HepG2 (cell line): ENCODE results near the gene ARHGAP25. TPM values are rescaled to one million over a fixed set of nuclear protein-coding genes. Genes with fewer than 3 reads are reported as not detected.

Experiments used
- ATAC-seq: fragments of 200-7000 bp; cut with Tn5 transposase; 3 replicates; pipeline ENCODE4 v1.9.1; 2020; ENCODE audit warnings: mild to moderate bottlenecking, moderate library complexity
- BruUV-seq: library from RNA; stranded (reverse); fragments of 400-500 nt; replicated peaks from 2 replicates; lab custom pipeline; 2021; lab: Mats Ljungman, UMichigan
- CTCF ChIA-PET: fragments of 300-600 bp; formaldehyde crosslinking; extraction: SDS; loops from one replicate; lab custom pipeline; 2021; ENCODE audit warnings: low total read pairs, inconsistent platforms, low intra/inter-chr PET ratio; lab: Yijun Ruan, JAX
- POLR2A ChIA-PET: fragments of 350-600 bp; sonication (Branson Sonifier 250); formaldehyde crosslinking; loops from one replicate; lab custom pipeline; 2020; ENCODE audit warnings: antibody characterized with exemption, inconsistent platforms; lab: Yijun Ruan, JAX
- DNase-seq: peaks from one replicate; pipeline ENCODE4 v3.0.0-alpha.2; 2015; ENCODE audit warnings: low spot score
- FAIRE-seq: peaks from 3 replicates; lab custom pipeline; 2011; peaks lifted over from hg19 to GRCh38; lab: Jason Lieb, UNC
- H2AFZ ChIP-seq: one replicate; pipeline ENCODE4 v1.6.1; 2011; ENCODE audit warnings: low read length, inconsistent platforms
- H3K27ac ChIP-seq: fragments of 300-600 bp; 3 replicates; pipeline ENCODE4 v1.8.0; 2011; ENCODE audit warnings: mixed run types, mild to moderate bottlenecking, mixed read lengths, low read length, inconsistent platforms; ENCODE audit not compliant: insufficient read depth; ENCODE audit errors: extremely low read length
- H3K27me3 ChIP-seq, 2 experiments: fragments of 200-600 bp in 1 of 2; 2 replicates in 1 of 2; 3 replicates in 1 of 2; pipeline versions ENCODE4 v1.6.0 to v1.8.0; 2011; ENCODE audit warnings: low read length in 2 of 2, mild to moderate bottlenecking in 2 of 2, moderate library complexity in 2 of 2, inconsistent platforms in 1 of 2; ENCODE audit not compliant: insufficient read depth in 2 of 2, control insufficient read depth in 1 of 2
- H3K36me3 ChIP-seq, 2 experiments: fragments of 200-600 bp in 1 of 2; replicated peaks in 1 of 2; 2 replicates in 1 of 2; 3 replicates in 1 of 2; pipeline versions ENCODE4 v1.5.1 to v1.8.0; 2011; ENCODE audit warnings: low read length in 2 of 2, inconsistent platforms in 1 of 2; ENCODE audit not compliant: insufficient read depth in 2 of 2, control insufficient read depth in 1 of 2
- H3K4me1 ChIP-seq: 2 replicates; pipeline ENCODE4 v1.5.1; 2012; ENCODE audit warnings: low read length, inconsistent platforms; ENCODE audit not compliant: insufficient read depth
- H3K4me2 ChIP-seq: 2 replicates; pipeline ENCODE4 v1.6.0; 2011; ENCODE audit warnings: low read depth, low read length, inconsistent platforms
- H3K4me3 ChIP-seq, 3 experiments: fragments of 200-600 bp in 1 of 3; sonication (generic), shearing (Covaris generic) in 1 of 3; replicated peaks in 1 of 3; 2 replicates each; pipeline ENCODE4 v1.5.1; 2011 to 2016; ENCODE audit warnings: low read length in 3 of 3, inconsistent platforms in 2 of 3, low read depth in 2 of 3, mild to moderate bottlenecking in 2 of 3, control low read depth in 1 of 3, mixed read lengths in 1 of 3; ENCODE audit not compliant: insufficient read depth in 1 of 3
- H3K79me2 ChIP-seq: one replicate; pipeline ENCODE4 v1.6.1; 2011; ENCODE audit warnings: low read length, inconsistent platforms; ENCODE audit not compliant: insufficient read depth
- H3K9ac ChIP-seq: 2 replicates; pipeline ENCODE4 v1.6.0; 2011; ENCODE audit warnings: mild to moderate bottlenecking, low read depth, low read length, inconsistent platforms; ENCODE audit not compliant: insufficient read depth
- H3K9me3 ChIP-seq: 2 replicates; pipeline ENCODE4 v1.5.1; 2012; ENCODE audit warnings: mild to moderate bottlenecking, low read length
- H4K20me1 ChIP-seq: 2 replicates; pipeline ENCODE4 v1.6.0; 2011; ENCODE audit warnings: inconsistent platforms, mild to moderate bottlenecking, low read length, moderate library complexity; ENCODE audit not compliant: insufficient read depth
- GPN1 ChIP-seq: sonication (generic); formaldehyde crosslinking; IDR thresholded peaks from 2 replicates; pipeline ENCODE4 v1.5.1; 2020; ENCODE audit warnings: missing genetic modification reagents, borderline replicate concordance
- HNF4A ChIP-seq: sonication (generic); formaldehyde crosslinking; IDR thresholded peaks from 2 replicates; pipeline ENCODE4 v1.4.0; 2020; ENCODE audit warnings: missing genetic modification reagents
- HNRNPL ChIP-seq: fragments of 200-400 bp; formaldehyde crosslinking; IDR thresholded peaks from 2 replicates; pipeline ENCODE4 v1.6.1; 2017; ENCODE audit warnings: mild to moderate bottlenecking, low read depth, low read length
- PAWR ChIP-seq: sonication (generic); formaldehyde crosslinking; IDR thresholded peaks from 2 replicates; pipeline ENCODE4 v1.4.0; 2020; ENCODE audit warnings: missing genetic modification reagents, mild to moderate bottlenecking, borderline replicate concordance
- RAD21 ChIP-seq: fragments of 450-650 bp; formaldehyde crosslinking; IDR thresholded peaks from 2 replicates; pipeline ENCODE4 v1.5.0; 2020; ENCODE audit warnings: mild to moderate bottlenecking
- STAT5B ChIP-seq: sonication (generic); formaldehyde crosslinking; IDR thresholded peaks from 2 replicates; pipeline ENCODE4 v1.4.0; 2020; ENCODE audit warnings: missing genetic modification reagents
- XBP1 ChIP-seq: sonication (generic); formaldehyde crosslinking; IDR thresholded peaks from 2 replicates; pipeline ENCODE4 v1.5.0; 2020; ENCODE audit warnings: missing genetic modification reagents
- ZBTB2 ChIP-seq: sonication (generic); formaldehyde crosslinking; IDR thresholded peaks from 2 replicates; pipeline ENCODE4 v1.8.0; 2022; ENCODE audit warnings: low read depth, missing genetic modification reagents
- ZNF138 ChIP-seq: sonication (generic); formaldehyde crosslinking; IDR thresholded peaks from 2 replicates; pipeline ENCODE4 v1.5.0; 2020; ENCODE audit warnings: mild to moderate bottlenecking, low read depth, missing genetic modification reagents
- ZNF34 ChIP-seq: sonication (generic); formaldehyde crosslinking; IDR thresholded peaks from 2 replicates; pipeline ENCODE4 v1.4.0; 2020; ENCODE audit warnings: mild to moderate bottlenecking, missing genetic modification reagents, borderline replicate concordance
- ZNF510 ChIP-seq: sonication (generic); formaldehyde crosslinking; IDR thresholded peaks from 2 replicates; pipeline ENCODE4 v1.4.0; 2020; ENCODE audit warnings: low read depth, mild to moderate bottlenecking, missing genetic modification reagents
- ZNF629 ChIP-seq: sonication (generic); formaldehyde crosslinking; conservative IDR thresholded peaks from 2 replicates; pipeline ENCODE4 v1.5.0; 2020; ENCODE audit warnings: missing genetic modification reagents
- ZNF776 ChIP-seq: sonication (generic); formaldehyde crosslinking; IDR thresholded peaks from 2 replicates; pipeline ENCODE4 v1.4.0; 2020; ENCODE audit warnings: mild to moderate bottlenecking, missing genetic modification reagents
- ZSCAN12 ChIP-seq: sonication (generic); formaldehyde crosslinking; IDR thresholded peaks from 2 replicates; pipeline ENCODE4 v1.9.0; 2021; ENCODE audit warnings: mild to moderate bottlenecking, missing genetic modification reagents
- WGBS: methylation state at CpG from one replicate; pipeline ENCODE4 v1.1.6; 2017; ENCODE audit warnings: low lambda C conversion rate; 5-methylcytosine and 5-hydroxymethylcytosine counted together
- in situ Hi-C: cut with HindIII; loops from 2 replicates; pipeline ENCODE4 v1.10.0; 2017; ENCODE audit warnings: low pct_unique_long_range_greater_than_20kb; ENCODE audit not compliant: extremely low pct_ligation_motif_present
- intact Hi-C: fragments of 100-400 bp; cut with micrococcal nuclease; formaldehyde crosslinking; loops from one replicate; pipeline ENCODE4 v1.10.0; 2022; ENCODE audit not compliant: unreplicated experiment
- polyA plus RNA-seq, 8 experiments: library from polyadenylated mRNA; depleted of rRNA in 3 of 8; stranded (reverse) in 7 of 8; unstranded in 1 of 8; fragments of >200 nt; fragmentation: Illumina TruSeq in 4 of 8; extraction: Trizol in 4 of 8; gene quantifications; 2 replicates each; pipeline versions ENCODE4 v1.2.1 to v1.2.3, GENCODE V29; 2011 to 2016; ENCODE audit warnings: low read depth in 4 of 8, missing spikeins in 1 of 8, mixed read lengths in 1 of 8; ENCODE audit not compliant: insufficient read depth in 1 of 8
- total RNA-seq, 5 experiments: library from RNA; depleted of rRNA; stranded (reverse); fragments of >200 nt; fragmentation: Illumina TruSeq; extraction: Trizol; gene quantifications; 2 replicates each; pipeline ENCODE4 v1.2.3, GENCODE V29; 2016; ENCODE audit warnings: low read depth in 1 of 5
- TF ChIP-seq, protein P1 (sequence below): sonication (generic); formaldehyde crosslinking; IDR thresholded peaks from 2 replicates; pipeline ENCODE4 v1.4.0; 2020; ENCODE audit warnings: missing genetic modification reagents
- TF ChIP-seq, protein P2 (sequence below): sonication (generic); formaldehyde crosslinking; IDR thresholded peaks from 2 replicates; pipeline ENCODE4 v1.4.0; 2020; ENCODE audit warnings: mild to moderate bottlenecking, missing genetic modification reagents

Gene ARHGAP25
- total and polyA plus RNA-seq, 2 of the 13 experiments (the other 11 are each of a cell fraction or from before 2014, with no cell fraction given): not detected

- TF ChIP-seq, protein P1, sequence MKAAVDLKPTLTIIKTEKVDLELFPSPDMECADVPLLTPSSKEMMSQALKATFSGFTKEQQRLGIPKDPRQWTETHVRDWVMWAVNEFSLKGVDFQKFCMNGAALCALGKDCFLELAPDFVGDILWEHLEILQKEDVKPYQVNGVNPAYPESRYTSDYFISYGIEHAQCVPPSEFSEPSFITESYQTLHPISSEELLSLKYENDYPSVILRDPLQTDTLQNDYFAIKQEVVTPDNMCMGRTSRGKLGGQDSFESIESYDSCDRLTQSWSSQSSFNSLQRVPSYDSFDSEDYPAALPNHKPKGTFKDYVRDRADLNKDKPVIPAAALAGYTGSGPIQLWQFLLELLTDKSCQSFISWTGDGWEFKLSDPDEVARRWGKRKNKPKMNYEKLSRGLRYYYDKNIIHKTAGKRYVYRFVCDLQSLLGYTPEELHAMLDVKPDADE (CRISPR knock-in tag): no peak
Observed at GRCh38 chr2:68770271-68771111, 35.9 kb downstream of the ARHGAP25 start (continued).

DNA sequence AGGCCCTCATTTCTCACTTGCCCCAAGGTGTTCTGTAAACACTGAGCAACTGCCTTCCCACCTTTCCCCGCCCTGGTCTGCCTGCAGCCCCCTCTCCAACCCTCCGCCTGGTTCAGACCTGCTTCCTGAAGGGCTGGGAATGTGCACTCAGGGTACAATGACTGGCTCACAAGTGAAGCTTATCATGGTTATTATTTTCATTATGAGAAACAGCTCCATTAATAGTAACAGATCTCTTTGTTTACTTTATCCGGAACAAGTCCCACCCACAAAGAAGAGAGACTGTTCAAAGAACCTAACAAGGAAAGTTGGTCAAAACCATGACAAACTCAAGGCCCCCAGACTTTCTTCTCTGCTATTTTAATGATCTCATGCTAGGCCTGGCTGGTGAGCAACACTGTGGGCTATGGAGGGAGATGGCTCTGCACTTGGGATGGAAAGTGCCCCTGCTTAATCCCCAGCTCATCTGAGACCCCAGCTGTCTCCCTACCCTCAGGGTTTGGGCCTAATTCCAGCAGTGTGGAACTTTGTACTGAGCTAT lies 36.7 kb downstream of the ARHGAP25 start:
- no peaks in the 10 kb centered on the region for H3K4me1 ChIP-seq
- ATAC-seq: no peak
- ChIA-PET CTCF (no interaction called here), POLR2A (no interaction called here)
- intact Hi-C loops: no loop called here
- H3K9me3 ChIP-seq: no peaks in the 10 kb centered on the region
- H3K9ac ChIP-seq: no peak overlapping the region
- DNase-seq: no peak
- in situ Hi-C loops: no loop called here
- H4K20me1 ChIP-seq: no peaks in the 10 kb centered on the region
- H2AFZ ChIP-seq: no peak overlapping the region
- no peak overlapping the region for H3K27ac ChIP-seq
- peaks cover 4 to 62% of the 10 kb centered on the region in 2 experiments for H3K27me3 ChIP-seq
- no peak overlapping the region for H3K4me2 ChIP-seq
- WGBS: 19% methylated on average over 3 of the region's 3 CpGs
- H3K4me3 ChIP-seq: no peak overlapping the region
- no peak for FAIRE-seq
- no peaks in the 10 kb centered on the region for H3K79me2 ChIP-seq
- no TSS peak for BruUV-seq
- H3K36me3 ChIP-seq: no peaks in the 10 kb centered on the region
- TF ChIP-seq HNRNPL: no peak
- no peak for TF ChIP-seq XBP1 (CRISPR knock-in tag)
- TF ChIP-seq ZNF629 (CRISPR knock-in tag): no peak
- no peak for TF ChIP-seq ZNF510
- TF ChIP-seq ZNF34 (CRISPR knock-in tag): no peak
- TF ChIP-seq GPN1 (CRISPR knock-in tag): no peak
- TF ChIP-seq ZBTB2 (CRISPR knock-in tag): no peak
- no peak for TF ChIP-seq ZNF776 (CRISPR knock-in tag)
- TF ChIP-seq, protein P2, sequence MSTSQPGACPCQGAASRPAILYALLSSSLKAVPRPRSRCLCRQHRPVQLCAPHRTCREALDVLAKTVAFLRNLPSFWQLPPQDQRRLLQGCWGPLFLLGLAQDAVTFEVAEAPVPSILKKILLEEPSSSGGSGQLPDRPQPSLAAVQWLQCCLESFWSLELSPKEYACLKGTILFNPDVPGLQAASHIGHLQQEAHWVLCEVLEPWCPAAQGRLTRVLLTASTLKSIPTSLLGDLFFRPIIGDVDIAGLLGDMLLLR (CRISPR knock-in tag): no peak
- TF ChIP-seq ZSCAN12 (CRISPR knock-in tag): no peak
- no peak for TF ChIP-seq HNF4A
- no peak for TF ChIP-seq STAT5B
- no peak for TF ChIP-seq RAD21 (CRISPR knock-in tag)
- TF ChIP-seq PAWR (CRISPR knock-in tag): no peak
- no peak for TF ChIP-seq ZNF138 (CRISPR knock-in tag)
